ENCODE results near the gene COL6A1. TPM values are rescaled to one million over a fixed set of nuclear protein-coding genes. Genes with fewer than 3 reads are reported as not detected.

Gene COL6A1
- total and polyA plus RNA-seq, 2 donors (not counting 3 experiments of a cell fraction or from before 2014, with no cell fraction given) = 30.1 to 42.4 TPM

GRCh38 chr21:45947296-45947695, 34.3 kb upstream of the COL6A1 start:
- no peaks in the 10 kb centered on the region for H3K36me3 ChIP-seq (ENCODE audit: control insufficient read depth in 2 of 2, extremely low read depth in 1 of 2, insufficient read depth in 2 of 2, low read length in 2 of 2)
- no peak overlapping the region for H3K9ac ChIP-seq (replicated peaks; ENCODE audit: extremely low read depth, insufficient read depth, low read length)
- TF ChIP-seq GATA2 (IDR thresholded peaks at IDR 0.05; ENCODE audit: insufficient read depth, insufficient read length, low read depth, low read length) = no peak
- no peaks in the 10 kb centered on the region for H3K4me1 ChIP-seq (ENCODE audit: control insufficient read depth, extremely low read depth, insufficient read depth, low read length)
- no TSS peak for BruUV-seq (replicated peaks)
- dilution Hi-C loops (cut with MboI; ENCODE audit: extremely low pct_ligation_motif_present, low sequenced_read_pairs) (no loop called here), intact Hi-C loops (cut with micrococcal nuclease) (no loop called here)
- POLR2A ChIA-PET = no interaction called here
- CTCF ChIA-PET = no interaction called here
- no peaks in the 10 kb centered on the region for H3K9me3 ChIP-seq (replicated peaks; ENCODE audit: control insufficient read depth, insufficient read depth, low read length)
- no peak overlapping the region for H3K4me3 ChIP-seq (replicated peaks in 1 of 3; ENCODE audit: insufficient read depth in 1 of 3, low read depth in 1 of 3, low read length in 3 of 3)
- no peaks in the 10 kb centered on the region for H3K79me2 ChIP-seq (ENCODE audit: control insufficient read depth, insufficient read depth, low read length)
- H3K9me1 ChIP-seq (replicated peaks; ENCODE audit: control insufficient read depth, extremely low read depth, insufficient read depth, low read length) = no peaks in the 10 kb centered on the region
- no peaks in the 10 kb centered on the region for H4K20me1 ChIP-seq (replicated peaks; ENCODE audit: control insufficient read depth, extremely low read depth, insufficient read depth, low read length)
- FAIRE-seq (no peak), DNase-seq (ENCODE audit: low read depth, low spot score) (no peak)
- H3K4me2 ChIP-seq (ENCODE audit: insufficient read depth, low read length) = no peak overlapping the region
- H3K27ac ChIP-seq (ENCODE audit: insufficient read depth, low read depth, low read length) = no peak overlapping the region
- no peaks in the 10 kb centered on the region for H3K27me3 ChIP-seq (ENCODE audit: control insufficient read depth in 2 of 2, insufficient read depth in 2 of 2, low read length in 2 of 2)
- no peak overlapping the region for H2AFZ ChIP-seq (ENCODE audit: low read depth, low read length)

DNA sequence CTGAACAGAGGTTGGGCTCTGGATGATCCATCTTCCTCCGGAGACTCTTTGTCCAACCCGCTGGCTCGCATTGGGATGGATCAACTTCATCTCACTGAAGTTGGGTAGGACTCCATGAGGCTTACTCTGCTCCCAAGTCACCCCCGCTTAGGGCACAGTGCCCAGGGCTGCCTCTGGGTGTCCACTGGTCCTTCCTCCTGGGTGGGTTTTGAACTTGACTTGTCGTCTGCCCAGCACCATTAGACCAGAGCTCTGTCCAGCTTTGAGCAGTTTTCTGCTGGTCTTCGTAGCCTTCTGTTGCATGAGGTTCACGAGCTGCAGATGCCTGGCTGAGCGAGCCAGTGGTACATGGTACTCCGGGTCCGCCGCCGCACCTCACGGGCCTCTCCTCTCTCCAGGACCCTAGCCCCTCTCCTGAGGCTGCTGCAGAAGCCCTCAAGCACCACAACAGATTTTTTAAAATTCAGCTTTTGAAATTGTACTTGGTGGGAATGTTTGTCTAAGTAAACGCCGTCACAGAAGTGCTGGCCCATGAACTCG, 33.8 kb upstream of the COL6A1 start:
- no peaks in the 10 kb centered on the region for H3K9me1 ChIP-seq (replicated peaks; ENCODE audit: control insufficient read depth, extremely low read depth, insufficient read depth, low read length)
- H3K9ac ChIP-seq (replicated peaks; ENCODE audit: extremely low read depth, insufficient read depth, low read length) = no peak overlapping the region
- no peaks in the 10 kb centered on the region for H3K36me3 ChIP-seq (ENCODE audit: control insufficient read depth in 2 of 2, extremely low read depth in 1 of 2, insufficient read depth in 2 of 2, low read length in 2 of 2)
- no peak overlapping the region for H3K27ac ChIP-seq (ENCODE audit: insufficient read depth, low read depth, low read length)
- ChIA-PET POLR2A (no interaction called here), CTCF (no interaction called here)
- H3K4me1 ChIP-seq (ENCODE audit: control insufficient read depth, extremely low read depth, insufficient read depth, low read length) = no peaks in the 10 kb centered on the region
- no peak for FAIRE-seq
- DNase-seq (ENCODE audit: low read depth, low spot score) = no peak
- TF ChIP-seq JUN (IDR thresholded peaks at IDR 0.05; ENCODE audit: borderline replicate concordance, insufficient read depth, insufficient read length, low read depth) = no peak
- no peaks in the 10 kb centered on the region for H3K79me2 ChIP-seq (ENCODE audit: control insufficient read depth, insufficient read depth, low read length)
- H3K4me2 ChIP-seq (ENCODE audit: insufficient read depth, low read length) = no peak overlapping the region
- H3K4me3 ChIP-seq (replicated peaks in 1 of 3; ENCODE audit: insufficient read depth in 1 of 3, low read depth in 1 of 3, low read length in 3 of 3) = no peak overlapping the region
- H2AFZ ChIP-seq (ENCODE audit: low read depth, low read length) = no peak overlapping the region
- no peaks in the 10 kb centered on the region for H3K9me3 ChIP-seq (replicated peaks; ENCODE audit: control insufficient read depth, insufficient read depth, low read length)
- H3K27me3 ChIP-seq (ENCODE audit: control insufficient read depth in 2 of 2, insufficient read depth in 2 of 2, low read length in 2 of 2) = peaks cover 0 to 4% of the 10 kb centered on the region in 2 experiments
- BruUV-seq (replicated peaks) = no TSS peak
- H4K20me1 ChIP-seq (replicated peaks; ENCODE audit: control insufficient read depth, extremely low read depth, insufficient read depth, low read length) = no peaks in the 10 kb centered on the region
- intact Hi-C loops (cut with micrococcal nuclease) (no loop called here), dilution Hi-C loops (cut with MboI; ENCODE audit: extremely low pct_ligation_motif_present, low sequenced_read_pairs) (no loop called here)

All from endothelial cell of umbilical vein (primary cell).